HepG2 (cell line): ENCODE results near the gene TMEM80. TPM values are rescaled to one million over a fixed set of nuclear protein-coding genes. Genes with fewer than 3 reads are reported as not detected.

Source experiments
- BCL6 ChIP-seq: IDR thresholded peaks from 2 replicates; pipeline ENCODE4 v1.6.1; 2016; ENCODE audit warnings: missing genetic modification reagents, missing compliant biosample characterization
- BRD4 ChIP-seq: sonication (generic); formaldehyde crosslinking; IDR thresholded peaks from 2 replicates; pipeline ENCODE4 v1.4.0; 2020; ENCODE audit warnings: missing genetic modification reagents
- CEBPB ChIP-seq: IDR thresholded peaks from 2 replicates; pipeline ENCODE4 v1.6.1; 2011; ENCODE audit warnings: low read depth, low read length, improper control_type of control experiment, borderline replicate concordance
- KLF12 ChIP-seq: sonication (generic); formaldehyde crosslinking; IDR thresholded peaks from 2 replicates; pipeline ENCODE4 v1.4.0; 2020; ENCODE audit warnings: missing genetic modification reagents, borderline replicate concordance
- NCOR1 ChIP-seq: fragments of 200-600 bp; sonication (generic); IDR thresholded peaks from 2 replicates; pipeline ENCODE4 v1.7.0; 2017; ENCODE audit warnings: antibody characterized with exemption, low read length, borderline replicate concordance
- NR2C2 ChIP-seq: sonication (generic); formaldehyde crosslinking; IDR thresholded peaks from 2 replicates; pipeline ENCODE4 v1.4.0; 2020; ENCODE audit warnings: missing genetic modification reagents, mild to moderate bottlenecking, moderate library complexity, borderline replicate concordance
- NR2F6 ChIP-seq, 2 experiments: IDR thresholded peaks; 2 replicates each; pipeline ENCODE4 v1.6.1; 2016; ENCODE audit warnings: antibody characterized with exemption in 1 of 2, mild to moderate bottlenecking in 1 of 2
- PITX1 ChIP-seq: sonication (generic); formaldehyde crosslinking; IDR thresholded peaks from 2 replicates; pipeline ENCODE4 v1.5.1; 2020; ENCODE audit warnings: mild to moderate bottlenecking, missing genetic modification reagents
- ZBTB4 ChIP-seq: sonication (generic); formaldehyde crosslinking; IDR thresholded peaks from 2 replicates; pipeline ENCODE4 v1.4.0; 2020; ENCODE audit warnings: missing genetic modification reagents, mild to moderate bottlenecking, borderline replicate concordance
- ZNF263 ChIP-seq: sonication (generic); formaldehyde crosslinking; IDR thresholded peaks from 2 replicates; pipeline ENCODE4 v1.4.0; 2020; ENCODE audit warnings: missing genetic modification reagents
- polyA plus RNA-seq, 8 experiments: library from polyadenylated mRNA; depleted of rRNA in 3 of 8; stranded (reverse) in 7 of 8; unstranded in 1 of 8; fragments of >200 nt; fragmentation: Illumina TruSeq in 4 of 8; extraction: Trizol in 4 of 8; gene quantifications; 2 replicates each; pipeline versions ENCODE4 v1.2.1 to v1.2.3, GENCODE V29; 2011 to 2016; ENCODE audit warnings: low read depth in 4 of 8, missing spikeins in 1 of 8, mixed read lengths in 1 of 8; ENCODE audit not compliant: insufficient read depth in 1 of 8
- total RNA-seq, 5 experiments: library from RNA; depleted of rRNA; stranded (reverse); fragments of >200 nt; fragmentation: Illumina TruSeq; extraction: Trizol; gene quantifications; 2 replicates each; pipeline ENCODE4 v1.2.3, GENCODE V29; 2016; ENCODE audit warnings: low read depth in 1 of 5

The TMEM80 gene
- total and polyA plus RNA-seq, 2 of the 13 experiments (the other 11 are each of a cell fraction or from before 2014, with no cell fraction given), result 5.6 to 17.1 TPM

DNA sequence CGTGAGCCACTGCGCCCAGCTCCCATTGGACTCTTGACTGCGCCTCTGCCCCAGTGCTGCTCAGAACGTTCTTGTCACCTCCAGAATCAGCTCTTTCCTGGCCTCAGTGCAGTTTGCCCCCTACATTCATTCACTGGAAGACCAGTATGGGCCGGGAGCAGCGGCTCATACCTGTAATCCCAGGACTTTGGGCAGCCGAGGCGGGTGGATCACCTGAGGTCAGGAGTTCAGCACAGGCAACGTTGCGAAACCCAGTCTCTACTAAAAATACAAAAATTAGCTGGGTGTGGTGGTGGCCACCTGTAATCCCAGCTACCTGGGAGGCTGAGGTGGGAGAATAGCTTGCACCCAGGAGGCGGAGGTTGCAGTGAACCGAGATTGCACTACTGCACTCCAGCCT lies 41.2 kb upstream of the TMEM80 start (continued):
- TF ChIP-seq ZBTB4, result 0 out of 2 replicates have a peak, but pooled peaks have one; percentile 24
- TF ChIP-seq BCL6 (CRISPR knock-in tag), result peak; percentile 32; the same call in 1 of the 2 replicates
- peak; percentile 73 for TF ChIP-seq CEBPB
- TF ChIP-seq NCOR1, result peak; percentile 55; the same call in 1 of the 2 replicates
- TF ChIP-seq NR2C2, result peak; percentile 17; the same call in 1 of the 2 replicates
- TF ChIP-seq PITX1 (CRISPR knock-in tag), result peak; percentile 66
- TF ChIP-seq NR2F6 (IDR thresholded peaks at IDR 0.05), result peak; percentile 77
- TF ChIP-seq NR2F6 (CRISPR knock-in tag; IDR thresholded peaks at IDR 0.05), result peak; percentile 89
- 0 out of 2 replicates have a peak, but pooled peaks have one; percentile 22 for TF ChIP-seq BRD4
- TF ChIP-seq KLF12 (CRISPR knock-in tag), result 0 out of 2 replicates have a peak, but pooled peaks have one; percentile 45
- 0 out of 2 replicates have a peak, but pooled peaks have one; percentile 18 for TF ChIP-seq ZNF263
